ENCODE measurements around the gene METAP1D.

DNA sequence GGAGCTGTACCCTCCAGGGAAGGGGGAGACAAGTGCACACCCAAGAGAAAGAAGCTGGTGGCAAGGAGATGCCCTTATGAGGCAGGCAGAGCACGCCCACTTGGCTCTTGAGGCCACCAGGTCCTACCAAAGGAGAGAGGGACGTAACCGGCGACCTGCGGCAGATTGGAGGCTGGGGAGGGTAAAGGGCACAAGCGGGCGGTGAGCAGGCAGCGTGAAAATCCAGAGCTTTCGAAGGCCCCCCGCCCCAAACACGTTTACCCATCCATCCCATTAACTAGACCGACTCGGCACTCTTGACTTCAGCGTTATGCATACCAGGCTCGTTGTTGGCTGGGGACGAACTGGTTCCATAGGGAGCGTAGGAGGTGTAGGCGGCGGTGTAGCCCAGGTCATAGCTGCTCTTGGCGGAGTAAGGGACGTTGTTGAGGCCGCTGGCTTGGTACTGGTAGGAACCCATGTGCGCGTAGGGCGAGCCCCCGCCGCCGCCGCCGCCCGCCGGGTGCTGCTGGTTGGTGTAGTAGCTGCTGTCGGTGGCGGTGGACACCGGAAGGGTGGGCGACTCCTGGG lies 102.2 kb downstream of the METAP1D start:
- TF ChIP-seq, protein P1, sequence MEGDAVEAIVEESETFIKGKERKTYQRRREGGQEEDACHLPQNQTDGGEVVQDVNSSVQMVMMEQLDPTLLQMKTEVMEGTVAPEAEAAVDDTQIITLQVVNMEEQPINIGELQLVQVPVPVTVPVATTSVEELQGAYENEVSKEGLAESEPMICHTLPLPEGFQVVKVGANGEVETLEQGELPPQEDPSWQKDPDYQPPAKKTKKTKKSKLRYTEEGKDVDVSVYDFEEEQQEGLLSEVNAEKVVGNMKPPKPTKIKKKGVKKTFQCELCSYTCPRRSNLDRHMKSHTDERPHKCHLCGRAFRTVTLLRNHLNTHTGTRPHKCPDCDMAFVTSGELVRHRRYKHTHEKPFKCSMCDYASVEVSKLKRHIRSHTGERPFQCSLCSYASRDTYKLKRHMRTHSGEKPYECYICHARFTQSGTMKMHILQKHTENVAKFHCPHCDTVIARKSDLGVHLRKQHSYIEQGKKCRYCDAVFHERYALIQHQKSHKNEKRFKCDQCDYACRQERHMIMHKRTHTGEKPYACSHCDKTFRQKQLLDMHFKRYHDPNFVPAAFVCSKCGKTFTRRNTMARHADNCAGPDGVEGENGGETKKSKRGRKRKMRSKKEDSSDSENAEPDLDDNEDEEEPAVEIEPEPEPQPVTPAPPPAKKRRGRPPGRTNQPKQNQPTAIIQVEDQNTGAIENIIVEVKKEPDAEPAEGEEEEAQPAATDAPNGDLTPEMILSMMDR (IDR thresholded peaks at IDR 0.05): no peak
- TF ChIP-seq POLR2A (IDR thresholded peaks at IDR 0.05) (no peak), EP300 (IDR thresholded peaks at IDR 0.05) (no peak)
